Mucosa of rectum (tissue), 2 donors: ENCODE results near the gene CCDC78.
A peak's percentile ranks its signal among the peaks of the same experiment; 100 is the strongest.

ENCODE experiments used
- H3K27ac ChIP-seq, 2 donors: one replicate each; pipeline ENCODE4 v1.7.0; 2013; ENCODE audit warnings: inconsistent platforms in 2 of 2, low read depth in 2 of 2, low read length in 2 of 2
- H3K27me3 ChIP-seq, 2 donors: one replicate each; pipeline ENCODE4 v1.7.0; 2013; ENCODE audit warnings: low read length in 2 of 2; ENCODE audit not compliant: control insufficient read depth in 2 of 2, insufficient read depth in 2 of 2
- H3K36me3 ChIP-seq, 2 donors: one replicate each; pipeline ENCODE4 v1.7.0; 2013; ENCODE audit warnings: low read length in 2 of 2; ENCODE audit not compliant: control insufficient read depth in 2 of 2, insufficient read depth in 2 of 2
- H3K4me1 ChIP-seq, 2 donors: one replicate each; pipeline ENCODE4 v1.7.0; 2013; ENCODE audit warnings: low read length in 2 of 2, mild to moderate bottlenecking in 1 of 2; ENCODE audit not compliant: control insufficient read depth in 2 of 2, insufficient read depth in 2 of 2
- H3K4me3 ChIP-seq, 2 donors: one replicate each; pipeline ENCODE4 v1.7.0; 2013; ENCODE audit warnings: low read length in 2 of 2
- H3K9ac ChIP-seq, 2 donors: one replicate each; pipeline ENCODE4 v1.7.0; 2013; ENCODE audit warnings: low read length in 2 of 2, low read depth in 1 of 2, mild to moderate bottlenecking in 1 of 2
- H3K9me3 ChIP-seq, 2 donors: one replicate each; pipeline ENCODE4 v1.7.0; 2013; ENCODE audit warnings: low read length in 2 of 2; ENCODE audit not compliant: control insufficient read depth in 2 of 2
- donor health status: healthy.
- donor health status: Normal muscosa, but diverticular disease.

CCDC78 gene

DNA sequence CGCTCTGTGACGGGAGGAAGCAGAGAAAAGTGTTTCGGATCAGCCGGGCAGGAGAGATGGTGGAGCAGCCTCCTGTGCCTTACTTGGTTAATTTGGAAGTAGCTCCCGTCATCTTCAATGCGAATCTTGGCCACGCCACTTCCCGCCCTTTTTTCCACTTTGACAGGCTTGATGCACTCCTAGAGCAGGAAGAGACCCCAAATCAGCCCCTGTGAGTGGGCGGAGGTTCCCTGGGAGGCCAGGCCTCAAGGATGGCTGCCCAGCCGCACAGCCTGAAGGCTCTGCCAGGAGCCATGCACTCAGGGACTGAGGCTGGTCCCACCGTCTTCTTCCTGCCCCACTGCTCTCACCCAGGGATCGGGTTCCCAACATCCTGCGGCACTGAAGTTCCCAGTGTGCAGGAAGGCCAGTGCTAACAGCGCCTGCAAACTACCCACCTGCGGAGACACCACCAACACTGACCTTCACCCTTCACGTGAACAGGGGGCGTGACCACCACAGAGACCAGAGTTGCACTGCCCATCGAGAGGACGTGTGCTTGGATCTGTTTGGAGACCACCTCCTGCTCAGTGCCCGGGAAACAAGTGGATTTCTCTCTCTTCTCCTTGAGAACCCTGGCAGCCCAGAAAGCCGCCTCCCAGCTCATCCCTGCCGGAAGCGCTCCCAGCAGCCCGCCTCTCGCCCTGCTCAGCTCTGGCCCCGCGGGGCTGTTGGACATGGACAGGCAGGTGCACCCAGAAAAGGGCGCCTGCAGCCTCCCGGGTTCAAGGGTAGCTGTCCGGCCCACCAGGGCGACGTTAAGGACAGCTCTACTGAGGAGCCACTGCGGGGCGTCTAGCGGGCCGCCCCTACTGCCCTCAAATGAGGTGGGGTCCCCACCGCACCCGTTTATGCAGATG lies 13.6 kb upstream of the CCDC78 start:
- Histone ChIP-seq H3K27me3 (no peaks in the 10 kb centered on the region), H3K4me3 (peak overlapping the region; percentile 80 to 86), H3K9me3 (no peaks in the 10 kb centered on the region), H3K4me1 (peaks cover 8 to 9% of the 10 kb centered on the region in 2 donors), H3K36me3 (peaks cover 16 to 25% of the 10 kb centered on the region in 2 donors), H3K9ac (peak overlapping the region; percentile 76 to 89), H3K27ac (no peak overlapping the region)

DNA sequence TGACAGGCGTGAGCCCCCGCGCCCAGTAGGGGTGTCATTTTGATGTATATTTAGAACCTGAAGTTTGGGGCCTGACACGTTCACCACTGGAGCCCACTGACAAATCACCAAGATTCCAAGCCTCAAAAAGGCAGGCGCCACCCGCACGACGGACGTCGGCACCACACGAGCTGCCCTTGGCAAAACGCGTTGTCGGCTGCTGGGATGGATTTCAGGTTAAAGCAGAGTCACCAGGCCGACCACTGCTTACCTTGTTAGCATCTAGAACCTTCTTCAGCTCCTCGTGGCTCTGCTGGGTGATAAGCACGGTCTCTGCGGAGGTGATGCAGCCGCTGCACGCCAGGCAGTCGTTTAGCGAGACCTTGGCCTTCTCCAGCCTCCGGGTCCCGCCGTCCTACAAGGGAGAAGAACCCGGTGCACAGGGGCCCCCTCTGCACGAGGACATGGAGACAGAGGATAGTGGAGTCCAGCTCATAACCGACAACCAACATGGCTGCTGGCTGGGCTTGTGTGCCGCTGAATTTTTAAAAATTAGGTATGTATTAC lies 10.8 kb upstream of the CCDC78 start:
- no peak overlapping the region for H3K4me3 ChIP-seq
- H3K9ac ChIP-seq, result no peak overlapping the region
- H3K9me3 ChIP-seq, result no peaks in the 10 kb centered on the region
- H3K27ac ChIP-seq, result no peak overlapping the region
- peaks cover 8 to 9% of the 10 kb centered on the region in 2 donors for H3K4me1 ChIP-seq
- H3K36me3 ChIP-seq, result peaks cover 37 to 45% of the 10 kb centered on the region in 2 donors
- no peaks in the 10 kb centered on the region for H3K27me3 ChIP-seq

DNA sequence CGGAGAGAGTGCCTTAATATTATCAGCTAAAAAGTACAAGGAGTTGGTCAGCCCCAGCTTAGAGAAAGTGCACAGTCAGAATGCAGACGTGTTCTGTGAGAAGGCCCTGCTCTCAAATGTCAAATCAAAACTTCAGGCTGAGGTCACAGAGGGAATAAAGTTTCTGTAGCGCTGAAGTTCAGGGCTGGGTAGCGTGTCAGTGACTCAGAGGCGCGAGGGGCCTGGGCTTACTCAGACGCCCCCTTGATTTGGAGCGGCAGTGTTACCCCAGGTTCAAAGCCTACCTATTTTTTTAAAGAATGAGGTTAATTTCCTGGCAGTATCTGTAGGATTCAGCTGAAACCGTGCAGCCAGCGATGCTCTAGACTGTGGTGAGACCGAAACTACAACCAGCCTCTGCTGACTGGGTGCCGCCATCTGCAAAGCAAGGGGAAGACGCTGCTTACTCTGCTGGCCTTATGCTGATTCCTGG lies 9.8 kb upstream of the CCDC78 start:
- Histone ChIP-seq H3K36me3 (peaks cover 41 to 45% of the 10 kb centered on the region in 2 donors), H3K27ac (no peak overlapping the region), H3K9me3 (no peaks in the 10 kb centered on the region)

DNA sequence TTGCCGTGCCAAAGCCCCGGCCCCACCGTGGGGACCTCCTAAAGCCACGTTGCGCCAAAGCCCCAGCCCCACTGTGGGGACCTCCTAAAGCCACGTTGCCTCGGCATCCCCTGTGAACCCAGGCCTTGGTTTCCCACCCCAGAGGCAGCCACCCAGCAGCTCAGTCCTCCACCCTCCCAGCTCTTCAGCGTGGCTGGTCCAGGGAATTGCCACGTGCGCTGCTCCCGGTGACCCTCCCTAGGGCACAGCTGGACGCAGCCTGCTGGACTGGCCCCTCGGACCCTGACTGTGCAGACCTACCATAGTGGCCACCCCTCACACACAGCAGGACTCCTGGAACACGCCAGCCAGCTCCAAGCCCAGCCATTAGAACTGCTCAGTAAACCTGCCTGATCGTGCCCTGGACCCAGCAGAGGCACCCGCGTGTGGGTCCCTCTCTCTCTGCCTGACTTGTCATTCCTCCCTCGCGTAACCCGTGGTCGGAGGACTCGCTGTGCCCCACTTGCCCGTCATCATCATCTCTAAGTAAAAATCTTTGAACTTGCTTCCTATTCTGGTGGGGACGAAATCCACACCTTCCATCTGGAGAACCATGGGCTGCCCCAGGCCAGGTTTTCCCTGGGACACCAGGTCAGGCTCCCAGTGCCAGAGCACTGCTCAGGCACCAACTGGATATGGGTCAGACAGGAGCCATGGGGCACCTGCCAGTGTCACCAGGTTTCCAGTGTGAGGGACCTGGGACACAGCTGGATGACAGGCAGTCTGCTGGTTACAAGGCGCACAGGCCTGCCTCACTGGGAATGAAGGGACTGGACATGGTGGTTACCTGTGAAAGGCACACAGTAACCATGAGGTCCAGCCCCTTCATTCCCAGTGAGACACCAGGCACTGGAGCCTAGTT lies 9.0 kb upstream of the CCDC78 start:
- H3K9me3 ChIP-seq, result no peaks in the 10 kb centered on the region
- no peak overlapping the region for H3K4me3 ChIP-seq
- no peak overlapping the region for H3K27ac ChIP-seq
- H3K9ac ChIP-seq, result no peak overlapping the region
- H3K4me1 ChIP-seq, result peaks cover 6 to 7% of the 10 kb centered on the region in 2 donors
- no peaks in the 10 kb centered on the region for H3K27me3 ChIP-seq
- H3K36me3 ChIP-seq, result peaks cover 41 to 50% of the 10 kb centered on the region in 2 donors

More for the DNA sequence above, 9.8 kb upstream of the CCDC78 start:
- H3K4me1 ChIP-seq, result peaks cover 6 to 8% of the 10 kb centered on the region in 2 donors
- H3K9ac ChIP-seq, result no peak overlapping the region
- no peak overlapping the region for H3K4me3 ChIP-seq
- no peaks in the 10 kb centered on the region for H3K27me3 ChIP-seq

DNA sequence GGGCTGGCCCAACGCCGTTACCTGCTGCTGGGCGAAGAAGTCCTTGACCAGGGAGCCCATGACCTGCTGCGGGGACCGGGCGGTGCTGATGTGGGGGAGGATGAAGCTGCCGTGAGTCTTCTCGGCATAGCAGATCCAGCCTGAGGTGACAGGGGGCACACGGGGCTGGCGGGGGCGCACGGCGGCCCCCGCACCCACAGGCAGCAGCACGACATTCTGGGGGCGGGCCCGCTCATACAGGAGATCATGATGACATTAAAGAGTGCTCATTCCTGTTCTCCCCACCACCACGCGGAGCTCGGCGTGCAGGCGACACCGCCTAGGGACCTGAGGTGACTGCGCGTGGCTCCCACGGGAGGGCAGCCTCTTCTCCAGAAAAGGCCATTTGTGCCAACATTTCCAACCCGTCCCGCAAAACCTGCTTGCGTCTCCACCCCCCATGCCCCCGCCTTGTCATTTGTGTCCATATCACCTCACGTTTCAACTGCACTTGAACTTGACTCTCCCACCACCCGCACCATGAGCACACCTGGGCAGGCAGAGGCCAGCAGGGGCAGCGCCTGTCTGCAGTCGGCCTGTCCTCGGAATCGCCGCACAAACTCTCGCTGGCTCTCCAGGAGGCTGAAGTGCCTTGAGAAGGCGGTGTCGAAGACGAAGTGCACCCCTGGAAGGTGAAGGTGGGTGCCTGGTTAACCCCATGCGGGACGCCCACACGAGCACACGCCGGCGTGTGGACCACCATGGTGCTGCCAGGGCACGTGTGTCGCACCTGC lies 8.2 kb upstream of the CCDC78 start:
- Histone ChIP-seq H3K36me3 (peaks cover 41 to 52% of the 10 kb centered on the region in 2 donors), H3K9me3 (no peaks in the 10 kb centered on the region), H3K27me3 (no peaks in the 10 kb centered on the region), H3K9ac (no peak overlapping the region), H3K4me1 (no peaks in the 10 kb centered on the region), H3K4me3 (no peak overlapping the region), H3K27ac (no peak overlapping the region)

DNA sequence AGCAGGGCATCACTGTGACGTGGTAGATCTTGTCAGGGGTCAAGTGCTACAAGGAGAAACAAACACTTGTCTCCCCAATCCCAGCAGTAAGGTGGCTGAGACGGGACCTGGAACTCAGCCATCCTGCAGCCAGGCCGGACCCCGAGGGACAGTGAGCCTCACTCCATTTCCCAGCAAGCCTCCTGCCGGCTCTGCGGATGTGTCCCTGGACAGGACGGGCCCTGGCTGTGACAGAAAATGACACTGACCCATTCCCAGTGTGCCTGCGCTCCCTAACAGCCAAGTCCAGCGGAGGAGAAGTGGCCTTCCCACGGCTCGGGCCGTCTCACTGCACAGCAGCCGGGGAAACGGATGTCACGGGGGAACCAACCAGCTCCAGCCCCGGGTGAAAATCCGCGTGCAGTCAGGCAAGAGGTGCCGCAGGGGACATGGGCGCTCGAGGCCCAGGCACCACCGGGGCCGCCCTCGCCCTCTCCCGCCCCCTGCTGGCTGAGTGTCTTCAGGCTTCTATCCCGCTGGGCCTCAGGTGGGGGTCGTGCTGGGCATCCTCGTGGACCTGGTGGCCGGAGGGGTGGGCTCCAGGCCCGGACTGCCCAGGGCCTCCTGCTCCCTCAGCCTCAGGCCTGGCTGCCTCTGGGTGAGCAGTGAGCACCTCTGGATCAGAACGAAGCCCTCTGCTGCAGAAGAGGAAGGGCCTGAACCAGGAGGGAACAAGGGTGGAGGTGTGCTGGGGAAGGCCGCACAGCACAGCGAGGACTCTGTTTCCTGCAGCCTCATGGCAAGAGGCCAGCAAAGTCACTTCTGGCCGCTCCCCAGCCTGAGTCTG lies 7.4 kb upstream of the CCDC78 start:
- no peaks in the 10 kb centered on the region for H3K27me3 ChIP-seq
- peaks cover 41 to 52% of the 10 kb centered on the region in 2 donors for H3K36me3 ChIP-seq
- no peak overlapping the region for H3K9ac ChIP-seq
- H3K9me3 ChIP-seq, result no peaks in the 10 kb centered on the region
- no peak overlapping the region for H3K4me3 ChIP-seq
- no peak overlapping the region for H3K27ac ChIP-seq
- H3K4me1 ChIP-seq, result peaks cover under 1 to 1% of the 10 kb centered on the region in 2 donors

DNA sequence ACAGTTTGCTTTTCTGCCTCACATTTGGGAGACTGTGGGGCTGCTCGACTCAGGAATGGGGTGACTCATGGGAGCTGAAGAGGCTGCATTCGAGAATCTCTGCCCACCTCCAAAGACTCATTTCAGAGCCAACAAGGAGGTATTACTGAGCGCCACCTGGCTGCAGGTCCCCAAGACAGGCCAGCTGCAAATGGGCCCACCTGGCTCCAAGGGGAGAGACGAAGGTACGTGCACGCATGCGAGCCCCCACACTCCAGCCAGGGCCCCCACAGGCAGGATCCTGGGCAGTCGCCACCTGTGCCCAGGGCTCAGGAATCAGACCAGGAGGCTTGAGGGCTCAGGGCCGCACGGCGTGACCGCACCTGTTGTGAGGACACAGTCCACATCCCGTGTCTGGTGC lies 6.7 kb upstream of the CCDC78 start:
- H3K36me3 ChIP-seq, result peaks cover 41 to 50% of the 10 kb centered on the region in 2 donors
- H3K4me3 ChIP-seq, result no peak overlapping the region
- no peaks in the 10 kb centered on the region for H3K9me3 ChIP-seq
- no peak overlapping the region for H3K9ac ChIP-seq
- peaks cover 3 to 4% of the 10 kb centered on the region in 2 donors for H3K4me1 ChIP-seq
- H3K27me3 ChIP-seq, result no peaks in the 10 kb centered on the region
- no peak overlapping the region for H3K27ac ChIP-seq

DNA sequence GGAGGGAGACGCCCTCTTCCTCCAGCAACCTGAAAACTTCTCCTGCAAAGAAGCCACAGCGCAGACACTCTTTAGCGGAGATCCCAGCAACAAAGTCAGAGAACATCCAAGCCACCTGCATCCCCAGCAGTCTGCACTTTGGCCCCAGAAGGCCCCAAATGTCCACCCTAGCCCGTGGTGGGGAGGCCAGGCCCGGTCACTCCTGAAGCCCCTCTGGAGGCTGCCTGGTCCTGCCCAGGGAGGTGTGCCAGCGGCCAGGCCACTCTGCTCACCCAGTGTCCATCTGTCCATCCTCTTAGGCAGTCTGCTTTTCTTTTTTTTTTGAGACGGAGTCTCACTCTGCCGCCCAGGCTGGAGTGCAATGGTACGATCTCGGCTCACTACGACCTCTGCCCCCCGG lies 6.1 kb upstream of the CCDC78 start:
- no peaks in the 10 kb centered on the region for H3K9me3 ChIP-seq
- peaks cover 38 to 45% of the 10 kb centered on the region in 2 donors for H3K36me3 ChIP-seq

More for the DNA sequence above, 6.1 kb upstream of the CCDC78 start:
- H3K9ac ChIP-seq, result no peak overlapping the region
- H3K27me3 ChIP-seq, result peaks cover 0 to 4% of the 10 kb centered on the region in 2 donors
- no peak overlapping the region for H3K27ac ChIP-seq
- peaks cover 7 to 8% of the 10 kb centered on the region in 2 donors for H3K4me1 ChIP-seq
- H3K4me3 ChIP-seq, result no peak overlapping the region
